Measurements from ENCODE around the gene DPP4.
"Not testable (repeated sequence)": the region's sequence is repeated elsewhere in the genome, so short reads cannot be mapped to it uniquely, and the experiment has no call there.

The DPP4 gene

GRCh38 chr2:162053808-162054155 is 20.2 kb downstream of the DPP4 start:
- DNase-seq = no peak

GRCh38 chr2:162053066-162053807 is 20.8 kb downstream of the DPP4 start:
- DNase-seq = no peak

- no peak for DNase-seq
Observed at GRCh38 chr2:162050513-162050961, 23.5 kb downstream of the DPP4 start.

GRCh38 chr2:162049089-162049488 is 24.9 kb downstream of the DPP4 start:
- not testable (repeated sequence) for DNase-seq

- DNase-seq = no peak
Observed at GRCh38 chr2:162044586-162044985, 29.4 kb downstream of the DPP4 start.

GRCh38 chr2:162043132-162043531 is 30.9 kb downstream of the DPP4 start:
- no peak for DNase-seq

- no peak for DNase-seq
Observed at GRCh38 chr2:162041485-162041884, 32.5 kb downstream of the DPP4 start.

- DNase-seq = no peak
Observed at GRCh38 chr2:162038725-162039124, 35.3 kb downstream of the DPP4 start.

GRCh38 chr2:162037886-162038285 is 36.1 kb downstream of the DPP4 start:
- no peak for DNase-seq

- no peak for DNase-seq
Observed at GRCh38 chr2:162037028-162037795, 36.8 kb downstream of the DPP4 start.

- no peak for DNase-seq
Observed at GRCh38 chr2:162035981-162036380, 38.0 kb downstream of the DPP4 start.

- DNase-seq = no peak
Observed at GRCh38 chr2:162030363-162031190, 43.4 kb downstream of the DPP4 start.

- DNase-seq = no peak
Observed at GRCh38 chr2:162029287-162029901, 44.6 kb downstream of the DPP4 start.

GRCh38 chr2:162028511-162028910 is 45.5 kb downstream of the DPP4 start:
- DNase-seq = no peak

GRCh38 chr2:162025121-162025911 is 48.7 kb downstream of the DPP4 start:
- DNase-seq = no peak

GRCh38 chr2:162022290-162022945 is 51.6 kb downstream of the DPP4 start:
- no peak for DNase-seq

GRCh38 chr2:162021516-162022058 is 52.4 kb downstream of the DPP4 start:
- no peak for DNase-seq

- DNase-seq = no peak
Observed at GRCh38 chr2:162018530-162018929, 55.5 kb downstream of the DPP4 start.

- DNase-seq = no peak
Observed at GRCh38 chr2:162017233-162017632, 56.8 kb downstream of the DPP4 start.

GRCh38 chr2:162016080-162016479 is 57.9 kb downstream of the DPP4 start:
- no peak for DNase-seq

- DNase-seq = no peak
Observed at GRCh38 chr2:162014751-162015150, 59.3 kb downstream of the DPP4 start.

Data from NCI-H1105 (cell line).